IMR-90 (cell line): ENCODE data around the gene DHX57.

Source experiments
- BHLHE40 ChIP-seq: fragments of 150-350 bp; IDR thresholded peaks from 2 replicates; pipeline ENCODE4 v1.6.1; 2016; ENCODE audit warnings: mild to moderate bottlenecking, low read depth, low read length
- CHD1 ChIP-seq: IDR thresholded peaks from 2 replicates; pipeline ENCODE4 v1.6.1; 2012; ENCODE audit warnings: low read depth, low read length, improper control_type of control experiment
- MXI1 ChIP-seq: IDR thresholded peaks from 2 replicates; pipeline ENCODE4 v1.6.1; 2012; ENCODE audit warnings: low read depth, mild to moderate bottlenecking, low read length, moderate library complexity, borderline replicate concordance
- POLR2A ChIP-seq: IDR thresholded peaks from 2 replicates; pipeline ENCODE4 v1.6.1; 2012; ENCODE audit warnings: mild to moderate bottlenecking, low read depth, low read length
- RCOR1 ChIP-seq: IDR thresholded peaks from 2 replicates; pipeline ENCODE4 v1.6.1; 2012; ENCODE audit warnings: mild to moderate bottlenecking, low read length, improper control_type of control experiment; ENCODE audit not compliant: insufficient replicate concordance
- RFX5 ChIP-seq: IDR thresholded peaks from 2 replicates; pipeline ENCODE4 v1.8.0; 2012; ENCODE audit warnings: low read depth, mild to moderate bottlenecking, low read length, moderate library complexity
- TF ChIP-seq, protein P1 (sequence below): conservative IDR thresholded peaks from 2 replicates; pipeline ENCODE4 v1.5.1; 2012; ENCODE audit warnings: mild to moderate bottlenecking, low read depth, low read length, improper control_type of control experiment
- TF ChIP-seq, protein P2 (sequence below): fragments of 150-350 bp; IDR thresholded peaks from 2 replicates; pipeline ENCODE4 v1.6.1; 2017; ENCODE audit warnings: mild to moderate bottlenecking, antibody characterized with exemption, low read length, low read depth

DNA sequence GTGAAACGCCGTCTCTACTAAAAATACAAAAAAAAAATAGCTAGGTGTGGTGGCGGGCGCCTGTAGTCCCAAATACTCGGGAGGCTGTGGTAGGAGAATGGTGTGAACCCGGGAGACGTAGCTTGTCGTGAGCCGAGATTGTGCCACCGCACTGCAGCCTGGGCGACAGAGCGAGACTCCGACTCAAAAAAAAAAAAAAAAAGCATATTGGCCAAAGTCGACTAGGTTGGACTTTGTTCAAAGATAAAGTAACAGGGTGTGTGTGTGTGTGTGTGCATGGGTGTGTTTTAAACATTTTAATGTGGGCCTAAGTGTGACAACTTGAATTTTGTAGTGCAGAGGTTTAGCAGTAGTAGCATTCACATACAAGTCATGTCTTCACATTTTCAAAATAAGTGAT is 86.0 kb downstream of the DHX57 start:
- TF ChIP-seq MXI1, result no peak
- TF ChIP-seq POLR2A, result no peak
- TF ChIP-seq, protein P1, sequence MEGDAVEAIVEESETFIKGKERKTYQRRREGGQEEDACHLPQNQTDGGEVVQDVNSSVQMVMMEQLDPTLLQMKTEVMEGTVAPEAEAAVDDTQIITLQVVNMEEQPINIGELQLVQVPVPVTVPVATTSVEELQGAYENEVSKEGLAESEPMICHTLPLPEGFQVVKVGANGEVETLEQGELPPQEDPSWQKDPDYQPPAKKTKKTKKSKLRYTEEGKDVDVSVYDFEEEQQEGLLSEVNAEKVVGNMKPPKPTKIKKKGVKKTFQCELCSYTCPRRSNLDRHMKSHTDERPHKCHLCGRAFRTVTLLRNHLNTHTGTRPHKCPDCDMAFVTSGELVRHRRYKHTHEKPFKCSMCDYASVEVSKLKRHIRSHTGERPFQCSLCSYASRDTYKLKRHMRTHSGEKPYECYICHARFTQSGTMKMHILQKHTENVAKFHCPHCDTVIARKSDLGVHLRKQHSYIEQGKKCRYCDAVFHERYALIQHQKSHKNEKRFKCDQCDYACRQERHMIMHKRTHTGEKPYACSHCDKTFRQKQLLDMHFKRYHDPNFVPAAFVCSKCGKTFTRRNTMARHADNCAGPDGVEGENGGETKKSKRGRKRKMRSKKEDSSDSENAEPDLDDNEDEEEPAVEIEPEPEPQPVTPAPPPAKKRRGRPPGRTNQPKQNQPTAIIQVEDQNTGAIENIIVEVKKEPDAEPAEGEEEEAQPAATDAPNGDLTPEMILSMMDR, result no peak
- no peak for TF ChIP-seq BHLHE40
- no peak for TF ChIP-seq CHD1
- TF ChIP-seq RFX5, result no peak
- TF ChIP-seq, protein P2, sequence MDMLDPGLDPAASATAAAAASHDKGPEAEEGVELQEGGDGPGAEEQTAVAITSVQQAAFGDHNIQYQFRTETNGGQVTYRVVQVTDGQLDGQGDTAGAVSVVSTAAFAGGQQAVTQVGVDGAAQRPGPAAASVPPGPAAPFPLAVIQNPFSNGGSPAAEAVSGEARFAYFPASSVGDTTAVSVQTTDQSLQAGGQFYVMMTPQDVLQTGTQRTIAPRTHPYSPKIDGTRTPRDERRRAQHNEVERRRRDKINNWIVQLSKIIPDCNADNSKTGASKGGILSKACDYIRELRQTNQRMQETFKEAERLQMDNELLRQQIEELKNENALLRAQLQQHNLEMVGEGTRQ, result no peak
- no peak for TF ChIP-seq RCOR1
